Stomach (tissue), 4 donors: ENCODE measurements around the gene ARHGEF4.

Experiments used
- POLR2A ChIP-seq, 4 donors: fragments of 450-650 bp; IDR thresholded peaks; one replicate each; pipeline ENCODE4 v1.6.1; 2016; ENCODE audit warnings: antibody characterized with exemption in 4 of 4, control low read depth in 2 of 4, mild to moderate bottlenecking in 1 of 4, moderate library complexity in 1 of 4
- TF ChIP-seq, protein P1 (sequence below), 7 experiments: fragments of 450-650 bp in 4 of 7; fragments of 200-600 bp in 3 of 7; sonication (generic) in 3 of 7; IDR thresholded peaks; one replicate each; pipeline ENCODE4 v1.5.1; 2016 to 2019; ENCODE audit warnings: antibody characterized with exemption in 7 of 7, control low read depth in 2 of 7, mild to moderate bottlenecking in 1 of 7

DNA sequence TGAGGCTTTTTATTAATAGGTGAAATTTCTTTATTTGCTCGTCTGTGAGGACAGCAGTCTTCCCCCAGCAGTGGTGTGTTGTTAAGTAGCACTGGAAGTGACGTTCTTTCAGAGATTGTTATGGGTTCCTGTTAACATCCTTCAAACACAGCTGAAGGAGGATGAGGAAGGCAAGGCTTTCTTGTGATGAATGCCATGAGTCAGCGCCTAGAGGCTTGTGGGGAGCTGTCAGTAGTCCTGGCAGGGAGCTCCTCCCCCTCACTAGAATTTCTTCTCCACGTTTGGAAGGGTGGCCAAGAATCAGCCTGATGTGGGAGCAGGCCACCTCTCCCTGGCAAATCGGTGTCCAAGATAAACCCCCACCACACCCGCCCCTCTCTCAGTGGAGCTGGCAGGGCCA lies 113.2 kb downstream of the ARHGEF4 start:
- TF ChIP-seq, protein P1, sequence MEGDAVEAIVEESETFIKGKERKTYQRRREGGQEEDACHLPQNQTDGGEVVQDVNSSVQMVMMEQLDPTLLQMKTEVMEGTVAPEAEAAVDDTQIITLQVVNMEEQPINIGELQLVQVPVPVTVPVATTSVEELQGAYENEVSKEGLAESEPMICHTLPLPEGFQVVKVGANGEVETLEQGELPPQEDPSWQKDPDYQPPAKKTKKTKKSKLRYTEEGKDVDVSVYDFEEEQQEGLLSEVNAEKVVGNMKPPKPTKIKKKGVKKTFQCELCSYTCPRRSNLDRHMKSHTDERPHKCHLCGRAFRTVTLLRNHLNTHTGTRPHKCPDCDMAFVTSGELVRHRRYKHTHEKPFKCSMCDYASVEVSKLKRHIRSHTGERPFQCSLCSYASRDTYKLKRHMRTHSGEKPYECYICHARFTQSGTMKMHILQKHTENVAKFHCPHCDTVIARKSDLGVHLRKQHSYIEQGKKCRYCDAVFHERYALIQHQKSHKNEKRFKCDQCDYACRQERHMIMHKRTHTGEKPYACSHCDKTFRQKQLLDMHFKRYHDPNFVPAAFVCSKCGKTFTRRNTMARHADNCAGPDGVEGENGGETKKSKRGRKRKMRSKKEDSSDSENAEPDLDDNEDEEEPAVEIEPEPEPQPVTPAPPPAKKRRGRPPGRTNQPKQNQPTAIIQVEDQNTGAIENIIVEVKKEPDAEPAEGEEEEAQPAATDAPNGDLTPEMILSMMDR (IDR thresholded peaks at IDR 0.05), result no peak
- TF ChIP-seq POLR2A (IDR thresholded peaks at IDR 0.05), result no peak
